TTC549 (cell line): ENCODE measurements around the gene CASP8AP2.
"Not testable (repeated sequence)": the region's sequence is repeated elsewhere in the genome, so short reads cannot be mapped to it uniquely, and the experiment has no call there.

Experiments used
- FAIRE-seq: peaks from 2 replicates; lab custom pipeline; 2012; peaks lifted over from hg19 to GRCh38; lab: Jason Lieb, UNC

Gene CASP8AP2

GRCh38 chr6:89826029-89826528, 3.6 kb upstream of the CASP8AP2 start:
- FAIRE-seq, result no peak

DNA sequence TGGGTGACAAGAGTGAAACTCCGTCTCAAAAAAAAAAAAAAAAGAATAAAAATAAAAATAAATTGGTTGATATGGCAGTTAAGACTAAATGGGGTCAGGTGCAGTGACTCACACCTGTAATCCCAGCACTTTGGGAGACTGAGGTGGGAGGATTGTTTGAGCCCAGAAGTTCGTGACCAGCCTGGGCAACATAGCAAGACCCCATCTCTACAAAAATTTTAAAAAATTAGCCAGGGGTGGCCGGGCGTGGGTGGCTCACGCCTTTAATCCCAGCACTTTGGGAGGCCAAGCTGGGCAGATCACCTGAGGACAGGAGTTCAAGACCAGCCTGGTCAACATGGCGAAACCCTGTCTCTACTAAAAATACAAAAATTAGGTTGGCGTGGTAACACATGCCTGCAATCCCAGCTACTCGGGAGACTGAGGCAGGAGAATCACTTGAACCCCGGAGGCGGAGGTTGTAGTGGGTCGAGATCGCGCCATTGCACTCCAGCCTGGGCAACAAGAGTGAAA, 1.1 kb upstream of the CASP8AP2 start:
- not testable (repeated sequence) for FAIRE-seq

GRCh38 chr6:89828988-89829471, 650 bp upstream of the CASP8AP2 start:
- no peak for FAIRE-seq

DNA sequence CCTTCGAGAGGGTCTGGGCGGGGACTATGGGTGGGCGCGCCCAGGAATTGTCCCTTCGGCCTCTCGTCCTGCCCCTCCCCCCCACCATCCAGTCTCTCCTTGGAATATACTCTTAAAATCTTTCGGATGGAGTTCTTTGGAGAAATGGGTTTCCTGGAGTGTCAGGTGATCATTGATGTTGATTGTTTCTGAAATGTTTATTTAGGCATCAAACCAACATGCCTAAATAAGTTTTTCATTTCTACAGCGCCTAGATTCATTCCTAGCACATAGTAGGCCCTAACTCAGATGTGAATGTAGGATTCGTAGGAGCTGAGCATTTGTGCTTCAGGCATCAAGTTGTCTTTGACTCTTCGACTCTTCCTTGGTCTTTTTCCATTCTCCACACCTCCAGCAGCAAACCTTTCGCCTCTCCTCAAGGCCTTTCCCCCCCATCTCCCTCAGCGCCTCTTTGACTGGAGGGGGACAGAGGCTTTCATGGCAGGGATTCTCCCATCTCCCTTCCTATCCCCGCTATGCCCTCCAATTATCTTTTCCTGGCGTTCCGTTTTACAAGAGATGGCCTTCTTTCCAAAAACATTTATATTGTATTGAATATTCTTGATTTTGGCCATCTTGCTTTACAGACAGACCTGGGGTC, 610 bp downstream of the CASP8AP2 start:
- FAIRE-seq, result no peak

DNA sequence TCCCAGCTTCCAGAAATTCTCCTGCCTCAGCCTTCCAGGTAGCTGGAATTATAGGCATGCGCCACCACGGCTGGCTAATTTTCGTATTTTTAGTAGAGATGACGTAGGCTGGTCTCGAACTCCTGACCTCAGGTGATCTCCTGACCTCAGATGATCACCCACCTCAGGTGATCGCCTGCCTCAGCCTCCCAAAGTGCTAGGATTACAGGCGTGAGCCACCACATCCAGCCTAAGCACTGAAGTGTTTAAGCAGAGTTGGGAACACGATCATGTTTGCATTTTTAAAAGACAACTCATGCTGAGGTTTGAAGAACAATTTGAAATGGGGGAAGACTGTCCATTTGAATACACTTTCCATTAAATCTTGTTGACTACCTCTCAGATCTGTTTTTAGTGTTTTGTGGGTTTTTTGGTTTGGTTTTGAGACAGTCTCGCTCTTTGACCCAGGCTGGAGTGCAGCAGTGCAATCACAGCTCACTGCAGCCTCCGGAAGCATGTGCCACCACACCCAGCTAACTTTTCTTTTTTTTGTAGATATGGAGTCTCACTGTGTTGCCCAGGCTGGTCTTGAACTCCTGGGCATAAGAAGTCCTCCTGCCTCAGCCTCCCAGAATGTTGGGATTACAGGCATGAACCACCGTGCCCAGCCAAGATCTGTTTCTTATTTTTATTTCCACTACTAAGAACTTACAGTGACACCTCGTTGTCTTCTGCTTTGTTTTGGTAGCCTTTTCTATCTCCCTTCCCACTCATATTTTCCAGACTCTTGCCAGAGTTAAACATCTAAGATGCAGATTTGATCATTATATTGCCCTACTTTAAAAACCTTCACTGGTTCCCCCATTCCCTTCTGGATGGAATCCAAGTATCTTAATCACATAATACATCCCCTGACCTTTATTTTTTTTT, 5.5 kb downstream of the CASP8AP2 start:
- FAIRE-seq, result no peak

GRCh38 chr6:89836639-89837222, 7.1 kb downstream of the CASP8AP2 start:
- FAIRE-seq, result no peak

DNA sequence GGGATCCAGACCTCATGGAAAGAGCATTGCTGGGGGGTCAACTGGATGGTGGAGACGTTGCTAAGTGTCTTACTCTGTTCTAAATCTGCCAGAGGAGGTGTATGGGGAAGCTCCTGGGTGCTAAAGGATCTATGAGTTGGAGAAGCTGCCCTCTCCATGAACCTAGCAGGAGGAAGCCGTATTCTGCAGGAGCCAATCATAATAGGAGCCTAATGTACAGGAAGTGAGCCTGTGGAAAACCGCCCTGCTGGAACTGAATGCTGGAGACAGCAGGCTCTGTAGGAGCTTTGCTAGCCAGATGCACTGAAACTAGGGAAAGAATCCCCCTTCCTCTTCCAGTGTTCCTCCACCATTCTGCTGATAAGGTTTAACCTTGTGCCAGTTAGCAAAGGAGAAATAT, 10.9 kb downstream of the CASP8AP2 start:
- no peak for FAIRE-seq

DNA sequence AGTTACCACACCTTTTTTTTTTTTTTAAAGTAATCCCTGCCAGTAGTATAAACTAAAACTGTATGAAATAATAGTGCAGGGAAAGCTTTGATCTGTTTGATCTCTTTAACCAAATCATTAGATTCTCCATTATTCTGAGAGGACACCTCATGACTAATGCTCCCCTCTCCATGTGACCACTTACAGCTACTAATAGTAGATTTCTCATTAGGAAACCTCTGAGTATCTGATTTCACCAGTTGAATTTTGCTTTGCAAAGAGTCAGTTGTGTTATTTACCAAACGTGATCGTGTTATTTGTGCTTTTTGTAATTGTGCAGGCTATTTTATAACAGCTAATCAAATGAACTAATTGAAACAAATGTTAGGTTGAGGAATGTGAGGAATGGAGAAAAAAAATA, 12.5 kb downstream of the CASP8AP2 start:
- no peak for FAIRE-seq

- no peak for FAIRE-seq
These were observed 13.4 kb downstream of the CASP8AP2 start for GRCh38 chr6:89843070-89843469.

- not testable (repeated sequence) for FAIRE-seq
These were observed 17.8 kb downstream of the CASP8AP2 start for GRCh38 chr6:89847513-89847912.

- FAIRE-seq, result no peak
These were observed 23.4 kb downstream of the CASP8AP2 start for GRCh38 chr6:89853068-89853467.

DNA sequence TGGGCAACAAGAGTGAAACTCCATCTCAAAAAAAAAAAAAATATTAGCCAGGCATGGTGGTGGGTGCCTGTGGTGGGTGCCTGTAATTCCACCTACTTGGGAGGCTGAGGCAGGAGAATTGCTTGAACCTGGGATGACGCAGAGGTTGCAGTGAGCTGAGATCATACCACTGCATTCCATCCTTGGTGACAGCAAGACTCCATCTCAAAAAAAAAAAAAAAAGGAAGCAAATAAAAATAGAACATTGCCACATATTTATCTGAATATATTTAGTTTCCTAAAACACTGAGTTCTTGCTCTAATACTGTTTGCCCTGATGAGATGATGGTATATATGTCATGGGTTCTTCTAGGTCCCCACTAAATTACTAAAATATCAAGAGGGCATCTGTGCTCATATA, 28.4 kb downstream of the CASP8AP2 start:
- FAIRE-seq, result no peak

- no peak for FAIRE-seq
These were observed 30.1 kb downstream of the CASP8AP2 start for GRCh38 chr6:89859744-89860143.

GRCh38 chr6:89862273-89862672, 32.6 kb downstream of the CASP8AP2 start:
- no peak for FAIRE-seq

DNA sequence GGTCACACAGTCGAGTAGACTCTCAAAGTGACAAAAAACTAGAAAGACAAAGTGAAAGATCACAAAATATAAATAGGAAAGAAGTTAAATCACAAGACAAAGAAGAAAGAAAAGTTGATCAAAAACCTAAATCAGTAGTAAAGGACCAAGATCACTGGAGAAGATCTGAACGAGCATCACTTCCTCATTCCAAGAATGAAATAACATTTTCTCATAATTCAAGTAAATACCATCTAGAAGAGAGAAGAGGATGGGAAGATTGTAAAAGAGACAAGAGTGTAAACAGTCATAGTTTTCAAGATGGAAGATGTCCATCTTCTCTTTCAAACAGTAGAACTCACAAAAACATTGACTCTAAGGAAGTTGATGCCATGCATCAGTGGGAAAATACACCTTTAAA, 33.0 kb downstream of the CASP8AP2 start:
- FAIRE-seq, result no peak

GRCh38 chr6:89866024-89866678, 36.5 kb downstream of the CASP8AP2 start:
- FAIRE-seq, result no peak

GRCh38 chr6:89873721-89874120, 44.0 kb downstream of the CASP8AP2 start:
- FAIRE-seq, result no peak

- FAIRE-seq, result no peak
These were observed 44.8 kb downstream of the CASP8AP2 start for GRCh38 chr6:89874438-89874837.

DNA sequence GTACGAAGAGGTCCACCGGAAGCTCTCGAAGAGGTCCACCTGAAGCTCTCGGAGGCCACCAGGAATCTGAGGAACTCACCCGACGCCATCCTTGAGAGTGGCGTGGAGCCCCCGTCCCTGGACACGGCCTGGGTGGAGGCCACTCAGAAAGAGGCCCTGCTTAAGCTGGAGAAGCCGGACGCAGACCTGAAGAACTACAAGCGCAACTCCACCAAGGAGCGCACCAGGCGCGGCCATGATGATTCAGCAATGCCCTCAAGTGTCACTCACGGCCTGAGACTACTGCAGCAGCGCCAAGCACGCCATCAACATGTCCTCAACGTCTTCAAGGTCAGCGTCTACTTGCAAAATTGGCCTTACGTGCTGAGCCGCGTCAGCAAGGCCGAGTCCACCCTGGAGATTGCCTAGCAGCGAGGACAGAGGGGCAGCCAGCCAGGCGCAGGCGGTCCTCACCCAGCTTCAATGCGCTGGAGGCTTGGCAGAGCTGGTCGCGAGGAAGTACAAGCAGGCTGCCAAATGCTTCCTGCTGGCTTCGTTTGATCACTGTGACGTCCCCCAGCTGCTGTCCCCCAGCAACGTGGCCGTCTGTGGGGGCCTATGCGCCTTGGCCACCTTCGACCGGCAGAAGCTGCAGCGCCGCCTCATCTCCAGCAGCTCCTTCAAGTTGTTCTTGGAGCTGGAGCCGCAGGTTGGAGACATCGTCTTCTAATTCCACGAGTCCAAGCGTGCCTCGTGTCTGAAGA, 56.9 kb downstream of the CASP8AP2 start:
- FAIRE-seq, result no peak

DNA sequence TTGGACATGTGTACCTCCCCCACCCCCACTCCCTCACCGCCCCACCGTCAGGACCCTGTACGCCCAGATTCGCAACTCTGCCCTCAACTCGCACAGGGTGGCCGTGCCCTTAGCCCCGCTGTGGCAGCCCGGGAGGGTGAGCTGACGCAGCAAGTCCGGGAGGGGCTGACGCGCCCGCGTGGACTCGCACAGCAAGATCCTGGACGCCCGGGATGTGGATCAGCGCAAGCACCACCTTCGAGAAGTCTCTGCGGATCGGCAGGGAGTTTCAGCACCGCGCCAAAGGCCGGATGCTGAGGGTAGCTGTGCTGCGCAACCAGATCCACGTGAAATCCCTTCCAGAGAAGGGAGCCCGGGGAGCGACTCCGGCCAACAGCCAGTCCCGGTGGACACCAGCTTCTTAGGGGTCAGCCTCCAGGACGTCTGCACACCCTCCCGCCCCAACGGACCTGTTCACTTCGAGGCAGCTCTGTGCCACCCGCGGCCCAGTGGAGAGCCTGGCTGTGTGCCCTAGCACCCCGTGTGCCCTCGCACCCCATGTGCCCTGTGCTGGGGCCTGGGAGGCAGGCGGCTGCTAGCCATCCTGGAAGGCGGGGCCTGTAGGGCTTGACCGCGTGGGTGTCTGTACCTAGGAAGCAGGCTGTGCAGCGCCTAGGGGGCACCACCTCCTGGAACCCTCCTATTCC, 57.9 kb downstream of the CASP8AP2 start:
- no peak for FAIRE-seq

DNA sequence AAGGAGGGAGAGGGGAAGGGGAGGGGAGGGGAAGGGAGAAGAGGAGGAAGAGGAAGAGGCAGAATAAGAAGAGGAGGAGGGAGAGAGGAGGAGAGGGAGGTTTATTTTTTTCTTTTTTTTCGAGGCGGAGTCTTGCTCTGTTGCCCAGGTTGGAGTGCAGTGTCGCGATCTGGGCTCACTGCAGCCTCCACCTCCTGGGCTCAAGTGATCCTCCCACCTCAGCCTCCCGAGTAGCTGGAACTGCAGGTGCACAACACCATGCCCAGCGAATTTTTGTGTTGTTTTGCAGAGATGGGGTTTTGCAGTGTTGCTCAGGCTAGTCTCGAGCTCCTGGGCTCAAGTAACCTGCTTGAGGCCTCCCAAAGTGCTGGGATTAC, 58.4 kb downstream of the CASP8AP2 start:
- no peak for FAIRE-seq
